Measurements from ENCODE around the gene TNFRSF6B.
A peak's percentile ranks its signal among the peaks of the same experiment; 100 is the strongest.

TNFRSF6B gene

GRCh38 chr20:63733117-63733516, 36.7 kb downstream of the TNFRSF6B start:
- no peaks in the 10 kb centered on the region for H3K9me3 ChIP-seq (ENCODE audit: severe bottlenecking)
- H3K4me3 ChIP-seq (ENCODE audit: severe bottlenecking), result no peak overlapping the region
- no peak for ATAC-seq (ENCODE audit: low read depth)
- no peak for TF ChIP-seq CTCF (IDR thresholded peaks at IDR 0.05; ENCODE audit: poor library complexity, severe bottlenecking)
- H3K4me1 ChIP-seq (ENCODE audit: insufficient read depth, poor library complexity, severe bottlenecking), result no peaks in the 10 kb centered on the region
- no peak overlapping the region for H3K27ac ChIP-seq (ENCODE audit: poor library complexity, severe bottlenecking)
- DNase-seq (ENCODE audit: low spot score), result peak; percentile 87
- H3K27me3 ChIP-seq (ENCODE audit: insufficient read depth, poor library complexity, severe bottlenecking), result no peaks in the 10 kb centered on the region
- peaks cover 51% of the 10 kb centered on the region for H3K36me3 ChIP-seq (ENCODE audit: low read depth)

- Histone ChIP-seq H3K4me1 (ENCODE audit: insufficient read depth, poor library complexity, severe bottlenecking) (no peaks in the 10 kb centered on the region), H3K4me3 (ENCODE audit: severe bottlenecking) (no peak overlapping the region), H3K27ac (ENCODE audit: poor library complexity, severe bottlenecking) (no peak overlapping the region), H3K9me3 (ENCODE audit: severe bottlenecking) (no peaks in the 10 kb centered on the region), H3K27me3 (ENCODE audit: insufficient read depth, poor library complexity, severe bottlenecking) (no peaks in the 10 kb centered on the region), H3K36me3 (ENCODE audit: low read depth) (peaks cover 48% of the 10 kb centered on the region)
- ATAC-seq (ENCODE audit: low read depth), result no peak
- TF ChIP-seq CTCF (IDR thresholded peaks at IDR 0.05; ENCODE audit: poor library complexity, severe bottlenecking), result no peak
- DNase-seq (ENCODE audit: low spot score), result peak; percentile 84
Observed at GRCh38 chr20:63733579-63734081, 37.2 kb downstream of the TNFRSF6B start.

GRCh38 chr20:63734111-63734945, 37.9 kb downstream of the TNFRSF6B start:
- Histone ChIP-seq H3K4me3 (ENCODE audit: severe bottlenecking) (no peak overlapping the region), H3K27me3 (ENCODE audit: insufficient read depth, poor library complexity, severe bottlenecking) (no peaks in the 10 kb centered on the region), H3K27ac (ENCODE audit: poor library complexity, severe bottlenecking) (no peak overlapping the region), H3K9me3 (ENCODE audit: severe bottlenecking) (no peaks in the 10 kb centered on the region), H3K4me1 (ENCODE audit: insufficient read depth, poor library complexity, severe bottlenecking) (no peaks in the 10 kb centered on the region), H3K36me3 (ENCODE audit: low read depth) (peaks cover 44% of the 10 kb centered on the region)
- no peak for TF ChIP-seq CTCF (IDR thresholded peaks at IDR 0.05; ENCODE audit: poor library complexity, severe bottlenecking)
- peak; percentile 84 for DNase-seq (ENCODE audit: low spot score)
- ATAC-seq (ENCODE audit: low read depth), result no peak

GRCh38 chr20:63734946-63735858, 38.8 kb downstream of the TNFRSF6B start:
- Histone ChIP-seq H3K4me1 (ENCODE audit: insufficient read depth, poor library complexity, severe bottlenecking) (no peaks in the 10 kb centered on the region), H3K36me3 (ENCODE audit: low read depth) (peaks cover 37% of the 10 kb centered on the region), H3K4me3 (ENCODE audit: severe bottlenecking) (no peak overlapping the region), H3K9me3 (ENCODE audit: severe bottlenecking) (no peaks in the 10 kb centered on the region), H3K27me3 (ENCODE audit: insufficient read depth, poor library complexity, severe bottlenecking) (no peaks in the 10 kb centered on the region), H3K27ac (ENCODE audit: poor library complexity, severe bottlenecking) (no peak overlapping the region)
- DNase-seq (ENCODE audit: low spot score) (peak; percentile 91), ATAC-seq (ENCODE audit: low read depth) (no peak)
- no peak for TF ChIP-seq CTCF (IDR thresholded peaks at IDR 0.05; ENCODE audit: poor library complexity, severe bottlenecking)
